ENCODE results near the gene DNAH17. TPM values are rescaled to one million over a fixed set of nuclear protein-coding genes. Genes with fewer than 3 reads are reported as not detected.

DNAH17 gene
- total RNA-seq, 1 experiment from 2014 or later = 0.23 TPM

GRCh38 chr17:78459696-78460095 lies 117.5 kb downstream of the DNAH17 start:
- no peaks in the 10 kb centered on the region for H3K4me1 Mint-ChIP-seq (ENCODE audit: low read depth, unreplicated experiment)
- no peaks in the 10 kb centered on the region for H3K27me3 Mint-ChIP-seq (ENCODE audit: insufficient read depth, unreplicated experiment)
- H3K9me3 Mint-ChIP-seq (ENCODE audit: unreplicated experiment) = no peaks in the 10 kb centered on the region
- no peak overlapping the region for H3K27ac Mint-ChIP-seq (ENCODE audit: unreplicated experiment)
- H3K36me3 ChIP-seq (ENCODE audit: control insufficient read depth, insufficient read depth, low read length) = no peaks in the 10 kb centered on the region
- intact Hi-C loops (cut with micrococcal nuclease; ENCODE audit: unreplicated experiment) = no loop called here
- ChIA-PET CTCF (no interaction called here), POLR2A (no interaction called here)
- DNase-seq = no peak
- TF ChIP-seq CTCF (IDR thresholded peaks at IDR 0.05; ENCODE audit: insufficient read depth in 1 of 2, low read depth in 1 of 2, low read length in 1 of 2, severe bottlenecking in 1 of 2, unreplicated experiment in 1 of 2) = no peak
- H3K36me3 Mint-ChIP-seq (ENCODE audit: insufficient read depth, unreplicated experiment) = no peaks in the 10 kb centered on the region
- no TSS peak for BruUV-seq (replicated peaks)
- H3K4me3 Mint-ChIP-seq (ENCODE audit: unreplicated experiment) = no peak overlapping the region
- no peak overlapping the region for H3K4me3 ChIP-seq (ENCODE audit: low read depth, low read length)
- no peaks in the 10 kb centered on the region for H3K4me1 ChIP-seq
- H3K27me3 ChIP-seq (replicated peaks; ENCODE audit: control insufficient read depth, insufficient read depth, low read length) = no peaks in the 10 kb centered on the region
- H3K9me3 ChIP-seq = 0 out of 2 replicates have a peak, but pooled peaks cover 4% of the 10 kb centered on the region

- Mint-ChIP-seq H3K36me3 (ENCODE audit: insufficient read depth, unreplicated experiment) (no peaks in the 10 kb centered on the region), H3K27ac (ENCODE audit: unreplicated experiment) (no peak overlapping the region), H3K4me1 (ENCODE audit: low read depth, unreplicated experiment) (no peaks in the 10 kb centered on the region), H3K27me3 (ENCODE audit: insufficient read depth, unreplicated experiment) (no peaks in the 10 kb centered on the region), H3K9me3 (ENCODE audit: unreplicated experiment) (no peaks in the 10 kb centered on the region), H3K4me3 (ENCODE audit: unreplicated experiment) (no peak overlapping the region)
- DNase-seq = no peak
- TF ChIP-seq CTCF (IDR thresholded peaks at IDR 0.05; ENCODE audit: insufficient read depth in 1 of 2, low read depth in 1 of 2, low read length in 1 of 2, severe bottlenecking in 1 of 2, unreplicated experiment in 1 of 2) = no peak
- H3K4me3 ChIP-seq (ENCODE audit: low read depth, low read length) = no peak overlapping the region
- H3K4me1 ChIP-seq = no peaks in the 10 kb centered on the region
- H3K9me3 ChIP-seq = 0 out of 2 replicates have a peak, but pooled peaks cover 3% of the 10 kb centered on the region
- CTCF ChIA-PET = no interaction called here
- intact Hi-C loops (cut with micrococcal nuclease; ENCODE audit: unreplicated experiment) = no loop called here
- POLR2A ChIA-PET = no interaction called here
- H3K36me3 ChIP-seq (ENCODE audit: control insufficient read depth, insufficient read depth, low read length) = no peaks in the 10 kb centered on the region
- no peaks in the 10 kb centered on the region for H3K27me3 ChIP-seq (replicated peaks; ENCODE audit: control insufficient read depth, insufficient read depth, low read length)
- no TSS peak for BruUV-seq (replicated peaks)
Observed at GRCh38 chr17:78458736-78459335, 118.4 kb downstream of the DNAH17 start.

- Histone ChIP-seq H3K36me3 (ENCODE audit: control insufficient read depth, insufficient read depth, low read length) (no peaks in the 10 kb centered on the region), H3K27me3 (replicated peaks; ENCODE audit: control insufficient read depth, insufficient read depth, low read length) (no peaks in the 10 kb centered on the region), H3K4me1 (no peaks in the 10 kb centered on the region), H3K4me3 (ENCODE audit: low read depth, low read length) (no peak overlapping the region), H3K9me3 (no peaks in the 10 kb centered on the region)
- TF ChIP-seq CTCF (IDR thresholded peaks at IDR 0.05; ENCODE audit: insufficient read depth in 1 of 2, low read depth in 1 of 2, low read length in 1 of 2, severe bottlenecking in 1 of 2, unreplicated experiment in 1 of 2) = no peak
- H3K4me1 Mint-ChIP-seq (ENCODE audit: low read depth, unreplicated experiment) = no peaks in the 10 kb centered on the region
- no peak overlapping the region for H3K4me3 Mint-ChIP-seq (ENCODE audit: unreplicated experiment)
- BruUV-seq (replicated peaks) = no TSS peak
- intact Hi-C loops (cut with micrococcal nuclease; ENCODE audit: unreplicated experiment) = no loop called here
- no peaks in the 10 kb centered on the region for H3K27me3 Mint-ChIP-seq (ENCODE audit: insufficient read depth, unreplicated experiment)
- no peak overlapping the region for H3K27ac Mint-ChIP-seq (ENCODE audit: unreplicated experiment)
- H3K9me3 Mint-ChIP-seq (ENCODE audit: unreplicated experiment) = no peaks in the 10 kb centered on the region
- no peak for DNase-seq
- H3K36me3 Mint-ChIP-seq (ENCODE audit: insufficient read depth, unreplicated experiment) = no peaks in the 10 kb centered on the region
- CTCF ChIA-PET = interaction anchor here (0.7 kb wide), 1 partner anchor 153 kb away, joined by 3 read pairs; no protein-coding TSS in a partner anchor
- POLR2A ChIA-PET = no interaction called here
Observed at GRCh38 chr17:78458091-78458490, 119.1 kb downstream of the DNAH17 start.
